Measurements from ENCODE around the gene BAAT.
"Not testable (repeated sequence)": the region's sequence is repeated elsewhere in the genome, so short reads cannot be mapped to it uniquely, and the experiment has no call there.

Gene BAAT

GRCh38 chr9:101384873-101385536 lies at the start of gene BAAT:
TSS of gene BAAT (minus strand) at chr9:101385006. CDS start at chr9:101371404, 13,602 bp downstream.
- not testable (repeated sequence) for DNase-seq

- DNase-seq = no peak
Observed at GRCh38 chr9:101433229-101433628, 48.4 kb upstream of the BAAT start.

GRCh38 chr9:101432740-101433139 lies 47.9 kb upstream of the BAAT start:
- DNase-seq = no peak

GRCh38 chr9:101432171-101432570 lies 47.4 kb upstream of the BAAT start:
- DNase-seq = no peak

- DNase-seq = no peak
Observed at GRCh38 chr9:101429736-101430135, 44.9 kb upstream of the BAAT start.

GRCh38 chr9:101428909-101429308 lies 44.1 kb upstream of the BAAT start:
- DNase-seq = no peak

GRCh38 chr9:101427957-101428655 lies 43.3 kb upstream of the BAAT start:
- DNase-seq = no peak

- no peak for DNase-seq
Observed at GRCh38 chr9:101427358-101427757, 42.6 kb upstream of the BAAT start.

- no peak for DNase-seq
Observed at GRCh38 chr9:101421653-101422065, 36.9 kb upstream of the BAAT start.

- DNase-seq = no peak
Observed at GRCh38 chr9:101419863-101420262, 35.1 kb upstream of the BAAT start.

- no peak for DNase-seq
Observed at GRCh38 chr9:101418518-101419430, 34.0 kb upstream of the BAAT start.

- no peak for DNase-seq
Observed at GRCh38 chr9:101417977-101418376, 33.2 kb upstream of the BAAT start.

- no peak for DNase-seq
Observed at GRCh38 chr9:101417389-101417788, 32.6 kb upstream of the BAAT start.

GRCh38 chr9:101415578-101415977 lies 30.8 kb upstream of the BAAT start:
- DNase-seq = no peak

- no peak for DNase-seq
Observed at GRCh38 chr9:101414839-101415238, 30.0 kb upstream of the BAAT start.

- DNase-seq = no peak
Observed at GRCh38 chr9:101409079-101409477, 24.3 kb upstream of the BAAT start.

GRCh38 chr9:101408374-101409078 lies 23.7 kb upstream of the BAAT start:
- no peak for DNase-seq

- no peak for DNase-seq
Observed at GRCh38 chr9:101403516-101404285, 18.9 kb upstream of the BAAT start.

GRCh38 chr9:101400120-101400519 lies 15.3 kb upstream of the BAAT start:
- no peak for DNase-seq

- no peak for DNase-seq
Observed at GRCh38 chr9:101399643-101399970, 14.8 kb upstream of the BAAT start.

- no peak for DNase-seq
Observed at GRCh38 chr9:101398930-101399642, 14.3 kb upstream of the BAAT start.
